CD1c-positive myeloid dendritic cell (primary cell): Measurements from ENCODE around the gene C16orf46.

ENCODE experiments used
- DNase-seq: peaks from one replicate; pipeline ENCODE4 v3.0.0-alpha.2; 2016; ENCODE audit errors: extremely low spot score

Gene C16orf46

GRCh38 chr16:81018496-81018895 lies 58.5 kb downstream of the C16orf46 start:
- DNase-seq, result no peak

- DNase-seq, result no peak
Measured at GRCh38 chr16:81014672-81015071, 62.4 kb downstream of the C16orf46 start.

- no peak for DNase-seq
Measured at GRCh38 chr16:81012974-81013373, 64.1 kb downstream of the C16orf46 start.
